DMS 273 (cell line): ENCODE data around the gene TNNC2.
A peak's percentile ranks its signal among the peaks of the same experiment; 100 is the strongest.

Experiments used
- DNase-seq: peaks from one replicate; lab custom pipeline; 2025; ENCODE audit not compliant: unreplicated experiment; lab: John Stamatoyannopoulos, UW

Gene TNNC2

DNA sequence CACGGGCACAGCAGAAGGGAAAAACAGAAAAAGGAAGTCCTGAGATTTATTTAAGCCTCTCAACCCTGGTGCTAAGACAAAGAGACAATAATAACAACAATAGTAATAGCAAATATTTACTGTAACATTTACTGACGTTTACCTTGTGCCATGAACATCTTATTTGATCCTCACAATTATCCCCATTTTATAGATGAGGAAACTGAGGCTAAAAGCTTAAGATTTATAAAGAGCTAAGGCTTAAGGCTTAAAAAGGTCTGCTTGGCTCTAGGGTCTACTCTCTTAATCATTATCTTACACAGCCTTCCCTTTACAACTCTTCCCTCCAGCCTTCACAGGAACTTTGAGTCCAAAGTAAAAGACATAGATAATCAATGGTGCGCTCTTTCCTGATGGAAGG, 38.8 kb downstream of the TNNC2 start:
- no peak for DNase-seq

DNA sequence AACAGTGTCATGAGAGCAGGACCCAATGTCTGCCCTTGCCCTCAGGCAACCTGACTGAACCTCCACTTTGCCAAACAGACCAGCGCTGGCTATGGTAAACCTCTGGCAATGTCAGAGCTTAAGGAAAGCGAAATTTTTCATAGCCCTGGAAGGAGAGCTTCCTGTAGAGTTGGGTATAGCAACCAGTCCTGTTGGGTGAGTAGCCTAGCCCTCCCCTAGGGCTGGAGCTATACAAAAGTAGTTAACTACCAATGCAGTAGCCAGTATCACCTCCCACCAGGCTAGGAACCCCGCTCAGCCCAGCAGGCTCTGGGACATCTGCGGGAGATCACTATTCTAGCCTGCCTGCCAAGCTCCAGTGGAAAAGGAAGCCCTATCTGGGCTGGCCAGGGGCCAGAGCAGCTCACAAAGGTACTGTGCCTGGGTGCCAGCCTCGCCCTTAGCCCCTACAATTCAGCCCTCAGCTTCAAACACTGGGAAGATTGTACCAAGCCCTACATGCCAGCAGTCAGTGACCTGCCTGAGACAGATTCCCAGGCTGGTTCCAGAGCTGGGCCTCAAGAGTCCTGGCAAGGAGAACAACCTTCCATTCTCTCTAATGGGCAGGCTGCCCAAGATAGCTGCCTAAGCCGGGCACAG, 43.3 kb downstream of the TNNC2 start:
- peak; percentile 24 for DNase-seq

DNA sequence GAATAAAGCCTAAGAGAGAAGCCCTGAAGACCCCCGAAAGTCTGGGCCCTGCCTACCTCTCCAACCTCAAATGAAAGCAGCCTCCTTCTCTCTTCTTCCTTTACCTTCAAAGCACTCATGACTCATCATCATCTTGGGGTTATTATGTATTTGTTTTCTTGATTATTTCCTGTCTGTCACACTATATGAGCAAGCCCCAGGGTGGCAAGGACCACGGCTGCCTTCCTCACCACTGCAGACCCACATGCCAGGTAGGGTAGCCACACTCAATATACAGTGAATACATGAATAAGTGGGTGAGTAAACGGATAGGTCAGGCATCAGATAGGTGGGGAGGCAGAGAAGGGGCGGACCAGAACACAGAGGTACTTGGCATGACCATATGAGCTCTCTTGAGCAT, 44.2 kb downstream of the TNNC2 start:
- no peak for DNase-seq

DNA sequence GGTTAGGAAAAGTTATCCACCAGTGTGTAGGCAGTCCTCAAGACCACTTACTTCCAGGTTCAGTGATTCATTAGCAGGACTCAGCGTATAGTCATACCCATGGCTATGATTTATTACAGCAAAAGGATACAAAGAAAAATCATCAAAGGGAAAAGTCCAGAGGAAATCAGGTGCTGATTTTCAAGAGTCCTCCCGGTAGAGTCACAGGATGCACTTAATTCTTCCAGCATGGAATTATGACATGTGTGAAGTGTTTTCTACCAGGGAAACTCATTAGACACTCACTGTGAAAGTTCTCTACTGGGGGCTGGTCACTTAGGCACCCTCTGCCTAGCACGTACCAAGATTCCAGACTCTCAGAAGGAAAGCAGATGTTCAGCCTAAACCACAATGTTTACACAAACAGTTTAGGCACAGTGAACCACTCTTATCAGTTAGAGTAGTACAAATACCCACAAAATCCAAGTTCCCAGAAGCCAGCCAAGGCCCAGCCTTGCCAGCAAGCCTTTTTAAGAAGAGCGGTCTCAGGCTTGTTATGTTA, 45.7 kb downstream of the TNNC2 start:
- peak; percentile 35 for DNase-seq

DNA sequence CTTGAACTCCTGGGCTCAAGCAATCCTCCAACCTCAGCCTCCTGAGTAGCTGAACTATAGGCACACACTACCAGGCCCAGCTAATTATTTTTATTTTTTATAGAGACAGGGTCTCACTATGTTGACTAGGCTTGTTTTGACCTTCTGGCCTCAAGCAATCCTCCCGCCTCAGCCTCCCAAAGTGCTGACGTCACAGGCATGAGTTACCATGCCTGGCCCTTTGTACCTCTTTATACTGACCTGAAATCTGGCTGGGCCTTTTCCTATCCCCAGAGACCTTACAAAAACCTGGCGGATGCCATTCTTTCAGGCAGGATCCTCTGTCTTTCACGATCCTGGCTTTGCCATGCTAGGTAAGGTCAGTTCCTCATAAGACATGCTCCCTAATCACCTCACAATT, 47.0 kb downstream of the TNNC2 start:
- DNase-seq = no peak

DNA sequence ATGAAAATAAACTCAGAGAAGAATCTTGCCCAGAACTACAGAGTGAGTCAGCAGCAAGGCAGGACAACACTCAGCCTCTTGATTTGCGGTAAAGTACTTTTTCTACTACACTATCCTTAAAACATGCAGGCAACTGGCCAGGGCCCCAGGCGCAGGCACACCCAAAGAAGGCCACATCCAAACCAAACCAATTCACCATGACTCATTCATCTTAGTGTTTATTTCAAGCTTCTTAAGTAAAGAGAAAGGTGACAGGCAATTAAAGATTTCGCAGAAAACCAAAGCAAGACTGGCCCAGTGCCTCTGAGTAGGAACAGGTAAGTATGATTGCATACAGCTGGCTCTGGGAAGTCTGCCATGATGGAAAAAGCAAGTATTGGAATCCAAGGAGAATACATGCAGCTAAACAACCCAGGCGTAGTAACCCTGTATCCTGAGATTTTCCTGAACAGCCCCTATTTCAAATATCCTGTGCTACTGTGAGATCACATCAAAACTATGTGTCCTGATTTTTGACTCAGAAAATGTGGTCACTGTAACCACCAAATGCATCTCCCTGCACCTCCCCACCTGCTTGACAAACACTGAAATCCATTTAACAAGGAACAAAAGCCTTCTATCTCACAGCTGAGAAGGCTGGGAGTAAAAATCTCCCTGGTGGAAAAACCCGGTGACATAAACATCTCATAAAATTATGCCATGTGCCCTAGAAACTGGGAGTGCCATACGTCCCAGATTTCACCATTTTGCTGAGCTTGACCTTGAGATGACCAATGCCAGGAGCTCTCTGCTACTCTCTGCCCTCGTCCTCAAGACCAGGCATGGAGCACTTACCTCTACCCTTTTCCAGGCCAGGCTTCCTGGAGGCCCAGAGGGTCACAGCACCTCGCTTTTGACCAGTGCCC, 47.8 kb downstream of the TNNC2 start:
- DNase-seq = no peak

DNA sequence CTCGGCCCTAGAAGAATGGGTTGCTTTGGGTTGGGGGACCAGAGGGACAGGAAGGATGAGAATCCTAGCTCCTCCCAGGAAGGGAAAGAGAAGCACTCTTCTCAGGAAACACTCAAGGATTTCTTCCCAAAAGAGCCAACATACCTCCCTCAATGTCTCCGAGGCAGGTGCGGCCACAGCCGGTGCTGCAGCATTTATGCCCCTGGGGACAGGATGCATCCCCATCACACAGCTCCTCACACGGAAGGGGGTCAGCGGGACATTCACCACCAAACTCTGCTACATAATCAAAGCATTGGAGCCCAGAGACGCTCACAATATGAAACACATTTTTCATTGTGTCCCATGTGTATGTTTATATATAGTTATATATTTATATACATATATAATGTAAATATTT, 50.2 kb downstream of the TNNC2 start:
- DNase-seq = no peak

DNA sequence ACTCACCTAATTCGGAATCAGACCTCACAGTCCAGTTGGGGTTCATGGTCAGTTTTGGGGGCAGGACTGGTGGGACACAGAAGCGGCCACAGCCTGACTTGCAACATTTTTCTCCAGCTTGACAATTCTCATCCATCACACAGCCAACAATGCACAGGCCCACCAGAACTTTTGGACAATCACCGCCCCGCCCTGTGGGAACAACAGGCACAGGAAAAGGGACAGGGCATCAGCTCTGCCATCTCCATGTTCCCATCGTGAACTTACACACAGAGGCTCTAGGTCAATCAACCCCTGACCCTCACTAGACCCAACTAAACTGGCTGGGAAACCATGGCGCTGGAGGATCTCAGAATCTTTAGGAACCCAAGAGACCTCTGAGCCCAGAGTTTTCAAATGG, 51.7 kb downstream of the TNNC2 start:
- no peak for DNase-seq

DNA sequence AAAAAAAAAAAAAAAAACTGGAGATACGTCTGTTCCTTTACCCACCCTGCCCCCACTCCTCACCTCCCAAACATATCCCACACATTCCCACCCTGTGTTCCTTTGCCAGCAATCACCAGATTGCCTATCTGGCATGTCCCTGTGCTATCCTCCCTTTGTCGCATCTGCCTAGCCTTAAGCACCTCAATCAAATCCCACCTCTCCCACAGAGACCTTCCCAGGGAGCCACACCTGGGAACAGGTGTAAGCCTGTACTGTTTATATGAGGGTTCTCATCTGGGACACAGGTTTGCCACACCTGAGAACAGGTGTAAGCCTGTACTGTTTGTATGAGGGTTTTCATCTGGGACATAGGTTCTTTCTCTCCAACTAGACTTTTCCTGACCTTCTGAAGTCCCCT, 52.2 kb downstream of the TNNC2 start:
- DNase-seq = no peak
